ENCODE data around the gene UBE2J1.

Gene UBE2J1

GRCh38 chr6:89361171-89361570 is 8.6 kb upstream of the UBE2J1 start:
- no peak for DNase-seq (ENCODE audit: low read depth)

- DNase-seq (ENCODE audit: low read depth), result no peak
Measured at GRCh38 chr6:89360415-89360999, 8.0 kb upstream of the UBE2J1 start.

GRCh38 chr6:89359561-89359960 is 7.0 kb upstream of the UBE2J1 start:
- no peak for DNase-seq (ENCODE audit: low read depth)

- no peak for DNase-seq (ENCODE audit: low read depth)
Measured at GRCh38 chr6:89357390-89357789, 4.9 kb upstream of the UBE2J1 start.

- no peak for DNase-seq (ENCODE audit: low read depth)
Measured at GRCh38 chr6:89356642-89357170, 4.2 kb upstream of the UBE2J1 start.

- no peak for DNase-seq (ENCODE audit: low read depth)
Measured at GRCh38 chr6:89355511-89356194, 3.1 kb upstream of the UBE2J1 start.

GRCh38 chr6:89353702-89354392 is 1.3 kb upstream of the UBE2J1 start:
- no peak for DNase-seq (ENCODE audit: low read depth)

- DNase-seq (ENCODE audit: low read depth), result no peak
Measured at GRCh38 chr6:89353118-89353556, 615 bp upstream of the UBE2J1 start.

GRCh38 chr6:89351671-89352277 is 748 bp downstream of the UBE2J1 start:
- no peak for DNase-seq (ENCODE audit: low read depth)

- DNase-seq (ENCODE audit: low read depth), result no peak
Measured at GRCh38 chr6:89350281-89350966, 2.1 kb downstream of the UBE2J1 start.

GRCh38 chr6:89348372-89348771 is 4.2 kb downstream of the UBE2J1 start:
- no peak for DNase-seq (ENCODE audit: low read depth)

GRCh38 chr6:89347825-89348224 is 4.7 kb downstream of the UBE2J1 start:
- DNase-seq (ENCODE audit: low read depth), result no peak

GRCh38 chr6:89346433-89346832 is 6.1 kb downstream of the UBE2J1 start:
- DNase-seq (ENCODE audit: low read depth), result no peak

- no peak for DNase-seq (ENCODE audit: low read depth)
Measured at GRCh38 chr6:89339565-89339964, 13.0 kb downstream of the UBE2J1 start.

GRCh38 chr6:89335164-89335563 is 17.4 kb downstream of the UBE2J1 start:
- DNase-seq (ENCODE audit: low read depth), result no peak

GRCh38 chr6:89330910-89331309 is 21.6 kb downstream of the UBE2J1 start:
- DNase-seq (ENCODE audit: low read depth), result no peak

- no peak for DNase-seq (ENCODE audit: low read depth)
Measured at GRCh38 chr6:89328976-89329375, 23.5 kb downstream of the UBE2J1 start.

GRCh38 chr6:89324304-89324703 is 28.2 kb downstream of the UBE2J1 start:
- DNase-seq (ENCODE audit: low read depth), result no peak

GRCh38 chr6:89323511-89323971 is 29.0 kb downstream of the UBE2J1 start:
- DNase-seq (ENCODE audit: low read depth), result no peak

GRCh38 chr6:89321131-89321970 is 31.2 kb downstream of the UBE2J1 start:
- no peak for DNase-seq (ENCODE audit: low read depth)

- no peak for DNase-seq (ENCODE audit: low read depth)
Measured at GRCh38 chr6:89320012-89320559, 32.4 kb downstream of the UBE2J1 start.
